Measurements from ENCODE around the gene PRC1.
A peak's percentile ranks its signal among the peaks of the same experiment; 100 is the strongest.

PRC1 gene

GRCh38 chr15:90957031-90957790 is 37.1 kb downstream of the PRC1 start:
- TF ChIP-seq CTCF (IDR thresholded peaks at IDR 0.05; ENCODE audit: control insufficient read depth, extremely low read depth, insufficient read depth): no peak
- no peak for DNase-seq (ENCODE audit: low read depth)
- peak overlapping the region; percentile 68 for H3K4me3 ChIP-seq (ENCODE audit: low read depth, low read length)

DNA sequence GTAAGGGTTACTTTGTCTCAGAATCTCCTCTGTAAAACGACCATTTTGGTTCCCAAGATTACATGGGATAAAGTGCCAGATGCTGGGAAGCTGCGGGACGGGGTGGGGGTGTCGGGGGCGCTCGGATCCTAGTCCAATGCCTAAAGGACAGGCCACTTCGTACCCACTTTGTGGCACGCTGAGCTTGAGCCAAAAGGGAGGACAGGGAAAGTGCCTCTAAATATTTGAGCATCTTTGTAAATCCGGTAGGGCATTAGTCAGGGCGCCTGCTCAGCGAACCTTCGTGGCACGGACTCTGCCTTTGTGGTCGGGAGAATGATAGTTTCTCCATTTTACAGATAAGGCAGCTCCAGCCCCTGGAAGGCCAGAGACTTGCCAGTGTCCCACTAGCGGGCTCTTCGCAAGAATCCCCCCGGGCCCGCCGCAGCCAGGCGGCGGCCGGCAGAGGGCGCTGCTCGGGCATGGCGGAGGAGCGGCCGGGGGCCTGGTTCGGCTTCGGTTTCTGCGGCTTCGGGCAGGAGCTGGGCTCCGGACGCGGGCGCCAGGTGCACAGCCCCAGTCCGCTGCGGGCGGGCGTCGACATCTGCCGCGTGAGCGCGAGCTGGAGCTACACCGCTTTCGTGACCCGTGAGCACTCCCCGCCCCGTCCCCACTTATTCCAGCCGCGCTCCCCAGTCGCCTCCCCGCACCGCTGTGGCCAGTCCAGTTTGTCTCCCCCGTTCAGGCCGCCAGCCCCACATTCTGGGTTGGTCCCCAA is 37.9 kb downstream of the PRC1 start:
- H3K4me3 ChIP-seq (ENCODE audit: low read depth, low read length): peak overlapping the region; percentile 68
- peak; percentile 88 for TF ChIP-seq CTCF (IDR thresholded peaks at IDR 0.05; ENCODE audit: control insufficient read depth, extremely low read depth, insufficient read depth)
- DNase-seq (ENCODE audit: low read depth): no peak

- no peak for DNase-seq (ENCODE audit: low read depth)
- H3K4me3 ChIP-seq (ENCODE audit: low read depth, low read length): peak overlapping the region; percentile 68
- no peak for TF ChIP-seq CTCF (IDR thresholded peaks at IDR 0.05; ENCODE audit: control insufficient read depth, extremely low read depth, insufficient read depth)
Measured at GRCh38 chr15:90955624-90956273, 38.6 kb downstream of the PRC1 start.

GRCh38 chr15:90954712-90955623 is 39.4 kb downstream of the PRC1 start, which contains the start of gene RCCD1:
TSS of gene RCCD1 (plus strand) at chr15:90954884. CDS start at chr15:90956735, 1,851 bp downstream.
- no peak for TF ChIP-seq CTCF (IDR thresholded peaks at IDR 0.05; ENCODE audit: control insufficient read depth, extremely low read depth, insufficient read depth)
- peak; percentile 89 for DNase-seq (ENCODE audit: low read depth)

DNA sequence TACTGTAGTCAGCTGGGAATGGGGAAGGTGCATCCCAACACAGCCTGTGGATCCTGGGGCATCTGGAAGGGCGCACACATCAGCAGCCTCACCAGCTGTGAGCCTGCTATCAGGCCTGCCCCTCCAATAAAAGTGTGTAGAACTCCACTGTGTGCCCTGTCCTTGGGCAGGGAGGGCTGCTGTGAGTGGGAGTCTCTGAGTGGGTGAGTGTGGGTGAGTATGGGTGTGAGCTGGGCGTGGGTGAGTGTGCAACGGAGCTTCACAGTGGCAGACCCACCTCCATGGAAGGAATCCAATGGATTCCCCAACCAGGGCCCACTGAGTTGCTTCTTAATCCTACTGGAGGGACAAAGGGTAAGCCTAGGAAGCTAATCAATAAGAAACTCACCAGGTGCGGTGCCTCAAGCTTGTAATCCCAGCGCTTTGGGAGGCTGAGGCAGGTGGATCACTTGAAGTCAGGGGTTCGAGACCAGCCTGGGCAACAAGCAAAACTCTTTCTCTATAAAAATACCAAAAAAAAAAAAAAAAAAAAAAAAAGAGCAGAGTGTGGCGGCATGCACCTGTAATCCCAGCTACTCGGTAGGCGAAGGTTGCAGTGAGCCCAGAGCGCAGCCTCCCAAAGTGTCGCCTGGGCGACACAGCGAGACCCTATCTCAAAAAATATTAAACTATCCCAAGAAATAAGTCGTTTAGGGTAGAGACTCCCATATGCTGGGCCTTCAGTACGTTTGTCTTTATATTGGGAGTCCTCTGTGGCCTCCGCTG is 40.2 kb downstream of the PRC1 start:
- H3K4me3 ChIP-seq (ENCODE audit: low read depth, low read length): peak overlapping the region; percentile 68
- no peak for DNase-seq (ENCODE audit: low read depth)
- no peak for TF ChIP-seq CTCF (IDR thresholded peaks at IDR 0.05; ENCODE audit: control insufficient read depth, extremely low read depth, insufficient read depth)

More at GRCh38 chr15:90954712-90955623, 39.4 kb downstream of the PRC1 start, which contains the start of gene RCCD1:
- H3K4me3 ChIP-seq (ENCODE audit: low read depth, low read length): peak within 1 kb of the TSS; percentile 68
